Stimulated activated CD8-positive, alpha-beta memory T cell treated with anti-CD3 and anti-CD28 coated beads, Interleukin-12 subunit alpha, Interleukin-12 subunit beta, amount 100 ng/mL, for 4 hours (primary cell): ENCODE results near the gene MOBP.
"Not testable (repeated sequence)": the region's sequence is repeated elsewhere in the genome, so short reads cannot be mapped to it uniquely, and the experiment has no call there.

Experiments used
- DNase-seq: peaks from one replicate; pipeline ENCODE4 v3.0.0-alpha.2; 2020; ENCODE audit warnings: low read depth

The MOBP gene

GRCh38 chr3:39449796-39450195 is 17.7 kb upstream of the MOBP start:
- no peak for DNase-seq

GRCh38 chr3:39453134-39453533 is 14.3 kb upstream of the MOBP start:
- DNase-seq: no peak

- not testable (repeated sequence) for DNase-seq
Observed at GRCh38 chr3:39453872-39454271, 13.6 kb upstream of the MOBP start.

GRCh38 chr3:39454591-39455217 is 12.8 kb upstream of the MOBP start:
- no peak for DNase-seq

- DNase-seq: no peak
Observed at GRCh38 chr3:39456159-39456558, 11.3 kb upstream of the MOBP start.

- DNase-seq: no peak
Observed at GRCh38 chr3:39457361-39457760, 10.1 kb upstream of the MOBP start.

GRCh38 chr3:39458579-39458978 is 8.9 kb upstream of the MOBP start:
- not testable (repeated sequence) for DNase-seq

- no peak for DNase-seq
Observed at GRCh38 chr3:39460677-39461076, 6.8 kb upstream of the MOBP start.

- no peak for DNase-seq
Observed at GRCh38 chr3:39463269-39463668, 4.2 kb upstream of the MOBP start.

GRCh38 chr3:39466988-39467387 is 492 bp upstream of the MOBP start:
- no peak for DNase-seq

- no peak for DNase-seq
Observed at GRCh38 chr3:39468108-39468436, 592 bp downstream of the MOBP start.

- DNase-seq: no peak
Observed at GRCh38 chr3:39469258-39469657, 1.8 kb downstream of the MOBP start.

GRCh38 chr3:39469945-39470344 is 2.5 kb downstream of the MOBP start:
- no peak for DNase-seq

GRCh38 chr3:39471652-39472051 is 4.2 kb downstream of the MOBP start:
- no peak for DNase-seq

GRCh38 chr3:39473452-39474125 is 6.1 kb downstream of the MOBP start:
- no peak for DNase-seq

GRCh38 chr3:39474126-39474515 is 6.6 kb downstream of the MOBP start:
- no peak for DNase-seq

- DNase-seq: no peak
Observed at GRCh38 chr3:39476783-39477182, 9.3 kb downstream of the MOBP start.

- DNase-seq: no peak
Observed at GRCh38 chr3:39478226-39478625, 10.7 kb downstream of the MOBP start.

GRCh38 chr3:39479701-39480414 is 12.4 kb downstream of the MOBP start:
- no peak for DNase-seq

- no peak for DNase-seq
Observed at GRCh38 chr3:39485547-39485946, 18.1 kb downstream of the MOBP start.

- no peak for DNase-seq
Observed at GRCh38 chr3:39491014-39491413, 23.5 kb downstream of the MOBP start.

GRCh38 chr3:39491733-39492350 is 24.4 kb downstream of the MOBP start:
- DNase-seq: no peak

- no peak for DNase-seq
Observed at GRCh38 chr3:39494781-39495180, 27.3 kb downstream of the MOBP start.
